Measurements from ENCODE around the gene MTMR3. TPM values are rescaled to one million over a fixed set of nuclear protein-coding genes. Genes with fewer than 3 reads are reported as not detected.
A peak's percentile ranks its signal among the peaks of the same experiment; 100 is the strongest.

MTMR3 gene
- total RNA-seq, 1 donor from 2014 or later: 51.7 TPM

DNA sequence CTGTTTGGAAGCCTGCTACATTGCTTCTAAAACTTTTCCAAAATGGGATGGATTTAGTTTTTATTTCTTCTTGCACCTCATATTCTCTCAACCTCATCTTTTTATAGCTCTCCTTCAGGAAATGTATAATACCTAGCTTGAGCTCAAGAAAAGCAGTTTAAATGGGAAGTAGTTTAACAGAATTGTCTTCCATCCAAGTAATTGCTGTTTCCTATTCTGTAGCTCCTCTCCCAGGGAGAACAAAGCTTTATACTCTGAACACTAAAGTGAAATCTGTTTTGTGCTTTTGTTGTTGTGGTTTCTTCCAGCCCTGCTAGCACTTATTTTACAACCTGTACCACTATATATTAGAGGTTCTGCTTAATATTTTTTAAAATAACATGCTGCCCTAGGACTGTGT is 114.1 kb downstream of the MTMR3 start:
- Mint-ChIP-seq H3K27ac (ENCODE audit: unreplicated experiment) (no peak overlapping the region), H3K36me3 (ENCODE audit: unreplicated experiment) (no peaks in the 10 kb centered on the region), H3K4me3 (ENCODE audit: unreplicated experiment) (no peak overlapping the region), H3K4me1 (ENCODE audit: low read depth, unreplicated experiment) (peaks cover 1% of the 10 kb centered on the region), H3K9me3 (ENCODE audit: unreplicated experiment) (no peaks in the 10 kb centered on the region), H3K27me3 (ENCODE audit: unreplicated experiment) (no peaks in the 10 kb centered on the region)
- TF ChIP-seq, protein P1, sequence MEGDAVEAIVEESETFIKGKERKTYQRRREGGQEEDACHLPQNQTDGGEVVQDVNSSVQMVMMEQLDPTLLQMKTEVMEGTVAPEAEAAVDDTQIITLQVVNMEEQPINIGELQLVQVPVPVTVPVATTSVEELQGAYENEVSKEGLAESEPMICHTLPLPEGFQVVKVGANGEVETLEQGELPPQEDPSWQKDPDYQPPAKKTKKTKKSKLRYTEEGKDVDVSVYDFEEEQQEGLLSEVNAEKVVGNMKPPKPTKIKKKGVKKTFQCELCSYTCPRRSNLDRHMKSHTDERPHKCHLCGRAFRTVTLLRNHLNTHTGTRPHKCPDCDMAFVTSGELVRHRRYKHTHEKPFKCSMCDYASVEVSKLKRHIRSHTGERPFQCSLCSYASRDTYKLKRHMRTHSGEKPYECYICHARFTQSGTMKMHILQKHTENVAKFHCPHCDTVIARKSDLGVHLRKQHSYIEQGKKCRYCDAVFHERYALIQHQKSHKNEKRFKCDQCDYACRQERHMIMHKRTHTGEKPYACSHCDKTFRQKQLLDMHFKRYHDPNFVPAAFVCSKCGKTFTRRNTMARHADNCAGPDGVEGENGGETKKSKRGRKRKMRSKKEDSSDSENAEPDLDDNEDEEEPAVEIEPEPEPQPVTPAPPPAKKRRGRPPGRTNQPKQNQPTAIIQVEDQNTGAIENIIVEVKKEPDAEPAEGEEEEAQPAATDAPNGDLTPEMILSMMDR (IDR thresholded peaks at IDR 0.05; ENCODE audit: partially characterized antibody, unreplicated experiment): no peak
- no peak for DNase-seq

GRCh38 chr22:29997516-29997915 is 114.5 kb downstream of the MTMR3 start:
- H3K27me3 Mint-ChIP-seq (ENCODE audit: unreplicated experiment): no peaks in the 10 kb centered on the region
- no peaks in the 10 kb centered on the region for H3K36me3 Mint-ChIP-seq (ENCODE audit: unreplicated experiment)
- TF ChIP-seq, protein P1 (IDR thresholded peaks at IDR 0.05; ENCODE audit: partially characterized antibody, unreplicated experiment): no peak
- no peak for DNase-seq
- H3K9me3 Mint-ChIP-seq (ENCODE audit: unreplicated experiment): no peaks in the 10 kb centered on the region
- no peak overlapping the region for H3K4me3 Mint-ChIP-seq (ENCODE audit: unreplicated experiment)
- H3K27ac Mint-ChIP-seq (ENCODE audit: unreplicated experiment): no peak overlapping the region
- H3K4me1 Mint-ChIP-seq (ENCODE audit: low read depth, unreplicated experiment): peaks cover 1% of the 10 kb centered on the region

DNA sequence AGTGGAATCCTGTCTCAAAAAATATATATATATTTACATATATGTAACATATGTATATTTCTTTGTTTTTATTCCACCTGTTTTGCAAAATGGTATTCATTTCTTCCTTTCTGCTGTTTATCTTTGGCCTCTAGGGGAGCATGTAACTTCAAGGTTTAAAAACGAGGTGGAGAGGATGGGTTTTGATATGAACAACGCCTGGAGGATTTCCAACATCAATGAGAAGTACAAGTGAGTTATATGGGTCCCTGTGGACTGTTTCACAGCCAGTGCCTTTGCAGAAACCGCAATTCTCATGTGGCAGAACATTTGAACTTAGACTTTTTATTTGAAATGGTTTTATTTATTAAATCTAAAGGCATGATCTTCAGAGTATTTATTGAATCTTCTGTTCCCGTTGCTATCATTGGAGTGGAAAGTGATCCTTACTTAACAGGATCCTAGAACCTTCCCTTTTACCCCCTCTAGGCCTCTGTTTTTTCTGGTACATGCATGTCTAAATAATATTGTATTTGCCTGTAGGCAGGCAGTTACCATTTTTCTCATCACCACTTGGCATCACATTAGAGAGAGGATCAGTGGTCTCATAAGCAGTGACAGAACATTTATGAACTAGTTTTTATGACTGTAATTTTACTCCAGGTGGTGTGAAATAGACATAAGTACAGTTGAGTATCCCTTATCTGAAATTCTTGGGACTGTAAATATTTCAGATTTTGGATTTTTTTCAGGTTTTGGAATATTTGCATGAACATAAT is 115.8 kb downstream of the MTMR3 start:
- Mint-ChIP-seq H3K36me3 (ENCODE audit: unreplicated experiment) (no peaks in the 10 kb centered on the region), H3K27ac (ENCODE audit: unreplicated experiment) (no peak overlapping the region), H3K27me3 (ENCODE audit: unreplicated experiment) (no peaks in the 10 kb centered on the region), H3K4me1 (ENCODE audit: low read depth, unreplicated experiment) (peaks cover 1% of the 10 kb centered on the region), H3K9me3 (ENCODE audit: unreplicated experiment) (no peaks in the 10 kb centered on the region), H3K4me3 (ENCODE audit: unreplicated experiment) (no peak overlapping the region)
- DNase-seq: no peak
- TF ChIP-seq, protein P1 (IDR thresholded peaks at IDR 0.05; ENCODE audit: partially characterized antibody, unreplicated experiment): peak; percentile 70

DNA sequence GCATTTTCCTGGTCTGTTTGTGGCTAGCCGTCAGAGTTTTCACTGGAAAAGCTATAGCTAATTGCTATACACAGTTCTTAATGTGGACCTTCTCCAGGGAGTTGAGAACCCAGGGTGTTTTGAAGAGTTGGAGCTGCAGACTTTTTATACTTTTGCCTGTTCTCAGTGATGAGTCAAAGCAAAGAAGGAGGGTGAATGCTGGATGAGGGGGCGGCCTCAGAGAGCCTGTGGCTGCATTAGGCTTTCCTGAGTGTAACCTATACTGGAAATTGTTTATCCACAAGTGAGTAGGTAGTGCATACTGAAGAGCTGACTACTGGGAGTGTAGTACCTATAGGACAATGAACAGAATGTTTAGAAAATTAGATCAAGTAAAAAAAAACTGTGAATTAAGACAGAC is 117.6 kb downstream of the MTMR3 start:
- H3K27me3 Mint-ChIP-seq (ENCODE audit: unreplicated experiment): no peaks in the 10 kb centered on the region
- TF ChIP-seq, protein P1 (IDR thresholded peaks at IDR 0.05; ENCODE audit: partially characterized antibody, unreplicated experiment): no peak
- no peak overlapping the region for H3K27ac Mint-ChIP-seq (ENCODE audit: unreplicated experiment)
- no peaks in the 10 kb centered on the region for H3K9me3 Mint-ChIP-seq (ENCODE audit: unreplicated experiment)
- H3K36me3 Mint-ChIP-seq (ENCODE audit: unreplicated experiment): no peaks in the 10 kb centered on the region
- DNase-seq: no peak
- peaks cover 5% of the 10 kb centered on the region for H3K4me1 Mint-ChIP-seq (ENCODE audit: low read depth, unreplicated experiment)
- no peak overlapping the region for H3K4me3 Mint-ChIP-seq (ENCODE audit: unreplicated experiment)

- Mint-ChIP-seq H3K27me3 (ENCODE audit: unreplicated experiment) (no peaks in the 10 kb centered on the region), H3K4me3 (ENCODE audit: unreplicated experiment) (no peak overlapping the region), H3K36me3 (ENCODE audit: unreplicated experiment) (no peaks in the 10 kb centered on the region), H3K27ac (ENCODE audit: unreplicated experiment) (no peak overlapping the region), H3K4me1 (ENCODE audit: low read depth, unreplicated experiment) (peaks cover 5% of the 10 kb centered on the region), H3K9me3 (ENCODE audit: unreplicated experiment) (no peaks in the 10 kb centered on the region)
- no peak for DNase-seq
- TF ChIP-seq, protein P1 (IDR thresholded peaks at IDR 0.05; ENCODE audit: partially characterized antibody, unreplicated experiment): no peak
Measured at GRCh38 chr22:30001459-30001858, 118.5 kb downstream of the MTMR3 start.
